ENCODE results near the gene ZNF90. TPM values are rescaled to one million over a fixed set of nuclear protein-coding genes. Genes with fewer than 3 reads are reported as not detected.
"Not testable (repeated sequence)": the region's sequence is repeated elsewhere in the genome, so short reads cannot be mapped to it uniquely, and the experiment has no call there.

Gene ZNF90
- total and polyA plus RNA-seq, 2 donors (not counting 1 experiment from before 2014, with no cell fraction given), result 9.7 to 15.8 TPM

DNA sequence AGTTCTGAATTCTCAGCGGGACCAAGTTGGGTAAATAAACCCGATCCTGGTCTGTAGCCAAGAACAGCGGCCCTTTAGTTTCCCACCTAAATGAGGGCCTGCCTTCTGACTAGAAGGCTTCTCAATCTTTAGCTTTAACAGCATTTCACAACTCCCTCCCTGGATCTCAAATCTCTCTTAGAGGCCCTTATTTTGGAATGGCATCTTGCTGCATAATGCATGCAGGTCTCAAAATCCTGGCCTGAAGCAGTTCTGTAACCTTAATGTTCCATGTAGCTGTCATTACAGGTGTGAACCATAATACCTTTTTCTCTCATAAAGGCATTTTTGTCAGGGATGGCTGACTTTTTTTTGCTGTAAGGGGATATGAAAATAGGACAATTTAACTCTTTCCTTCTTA is 29.5 kb downstream of the ZNF90 start:
- intact Hi-C loops (cut with micrococcal nuclease), result no loop called here
- H4K20me1 ChIP-seq (ENCODE audit: control insufficient read depth, insufficient read depth, low read length, poor library complexity, severe bottlenecking), result no peaks in the 10 kb centered on the region
- H3K9me3 ChIP-seq (ENCODE audit: control extremely low read depth in 1 of 3, control insufficient read depth in 2 of 3, insufficient read depth in 1 of 3, low read length in 2 of 3), result peaks cover 6 to 46% (median 33%) of the 10 kb centered on the region in 3 donors
- no peaks in the 10 kb centered on the region for H3K79me2 ChIP-seq (ENCODE audit: control insufficient read depth, insufficient read depth, low read length)
- WGBS (ENCODE audit: insufficient coverage), result 83% methylated on average over 3 of the region's 3 CpGs
- no peaks in the 10 kb centered on the region for H3K27me3 Mint-ChIP-seq
- no peak for DNase-seq
- H3K4me1 Mint-ChIP-seq, result no peaks in the 10 kb centered on the region
- H3K4me1 ChIP-seq (ENCODE audit: control insufficient read depth in 2 of 2, insufficient read depth in 2 of 2, low read length in 2 of 2), result no peaks in the 10 kb centered on the region
- peaks cover 2 to 15% of the 10 kb centered on the region in 2 experiments for H3K36me3 ChIP-seq (replicated peaks in 1 of 2; ENCODE audit: control extremely low read depth in 1 of 2, control insufficient read depth in 1 of 2, extremely low read depth in 1 of 2, insufficient read depth in 2 of 2, low read length in 1 of 2)
- CTCF ChIA-PET, result no interaction called here
- no peak overlapping the region for H2AFZ ChIP-seq (ENCODE audit: insufficient read depth, low read depth, low read length, poor library complexity, severe bottlenecking)
- peaks cover 8% of the 10 kb centered on the region for H3K9me3 Mint-ChIP-seq (ENCODE audit: insufficient read depth)
- no peak overlapping the region for H3K9ac ChIP-seq (ENCODE audit: low read length)
- H3K4me3 ChIP-seq (ENCODE audit: control extremely low read depth in 1 of 5, extremely low read depth in 1 of 5, insufficient read depth in 1 of 5, low read depth in 2 of 5, low read length in 4 of 5), result no peak overlapping the region
- no peak overlapping the region for H3K4me2 ChIP-seq (replicated peaks; ENCODE audit: low read depth, low read length, poor library complexity, severe bottlenecking)
- H3K27ac Mint-ChIP-seq, result no peak overlapping the region
- no peak overlapping the region for H3K4me3 Mint-ChIP-seq
- no peak overlapping the region for H3K27ac ChIP-seq (ENCODE audit: low read length in 2 of 2)
- TF ChIP-seq, protein P1, sequence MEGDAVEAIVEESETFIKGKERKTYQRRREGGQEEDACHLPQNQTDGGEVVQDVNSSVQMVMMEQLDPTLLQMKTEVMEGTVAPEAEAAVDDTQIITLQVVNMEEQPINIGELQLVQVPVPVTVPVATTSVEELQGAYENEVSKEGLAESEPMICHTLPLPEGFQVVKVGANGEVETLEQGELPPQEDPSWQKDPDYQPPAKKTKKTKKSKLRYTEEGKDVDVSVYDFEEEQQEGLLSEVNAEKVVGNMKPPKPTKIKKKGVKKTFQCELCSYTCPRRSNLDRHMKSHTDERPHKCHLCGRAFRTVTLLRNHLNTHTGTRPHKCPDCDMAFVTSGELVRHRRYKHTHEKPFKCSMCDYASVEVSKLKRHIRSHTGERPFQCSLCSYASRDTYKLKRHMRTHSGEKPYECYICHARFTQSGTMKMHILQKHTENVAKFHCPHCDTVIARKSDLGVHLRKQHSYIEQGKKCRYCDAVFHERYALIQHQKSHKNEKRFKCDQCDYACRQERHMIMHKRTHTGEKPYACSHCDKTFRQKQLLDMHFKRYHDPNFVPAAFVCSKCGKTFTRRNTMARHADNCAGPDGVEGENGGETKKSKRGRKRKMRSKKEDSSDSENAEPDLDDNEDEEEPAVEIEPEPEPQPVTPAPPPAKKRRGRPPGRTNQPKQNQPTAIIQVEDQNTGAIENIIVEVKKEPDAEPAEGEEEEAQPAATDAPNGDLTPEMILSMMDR (IDR thresholded peaks at IDR 0.05), result no peak
- no peak for TF ChIP-seq EZH2 (IDR thresholded peaks at IDR 0.05; ENCODE audit: borderline replicate concordance, insufficient read depth, low read depth, low read length, poor library complexity, severe bottlenecking)
- ATAC-seq (ENCODE audit: low read depth), result no peak
- POLR2A ChIA-PET, result no interaction called here
- no peaks in the 10 kb centered on the region for H3K27me3 ChIP-seq (replicated peaks in 1 of 4; ENCODE audit: control extremely low read depth in 1 of 4, control insufficient read depth in 3 of 4, insufficient read depth in 4 of 4, low read length in 3 of 4)

DNA sequence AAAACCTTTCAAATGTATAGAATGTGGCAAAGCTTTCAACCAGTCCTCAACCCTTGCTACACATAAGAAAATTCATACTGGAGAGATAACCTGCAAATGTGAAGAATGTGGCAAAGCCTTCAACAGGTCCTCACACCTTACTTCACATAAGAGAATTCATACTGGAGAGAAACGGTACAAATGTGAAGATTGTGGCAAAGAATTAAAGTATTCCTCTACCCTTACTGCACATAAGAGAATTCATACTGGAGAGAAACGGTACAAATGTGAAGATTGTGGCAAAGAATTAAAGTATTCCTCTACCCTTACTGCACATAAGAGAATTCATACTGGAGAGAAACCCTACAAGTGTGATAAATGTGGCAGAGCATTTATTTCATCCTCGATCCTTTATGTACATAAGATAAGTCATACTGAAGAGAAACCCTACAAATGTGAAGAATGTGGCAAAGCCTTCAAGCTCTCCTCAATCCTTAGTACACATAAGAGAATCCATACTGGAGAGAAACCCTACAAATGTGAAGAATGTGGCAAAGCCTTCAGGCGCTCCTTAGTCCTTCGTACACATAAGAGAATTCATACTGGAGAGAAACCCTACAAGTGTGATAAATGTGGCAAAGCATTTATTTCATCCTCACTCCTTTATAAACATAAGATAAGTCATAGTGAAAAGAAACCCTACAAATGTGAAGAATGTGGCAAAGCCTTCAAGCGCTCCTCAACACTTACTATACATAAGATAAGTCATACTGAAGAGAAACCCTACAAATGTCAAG is 40.5 kb downstream of the ZNF90 start:
- intact Hi-C loops (cut with micrococcal nuclease); H3K4me2 ChIP-seq (replicated peaks; ENCODE audit: low read depth, low read length, poor library complexity, severe bottlenecking); CTCF ChIA-PET; H3K27ac Mint-ChIP-seq; ATAC-seq (ENCODE audit: low read depth); H3K79me2 ChIP-seq (ENCODE audit: control insufficient read depth, insufficient read depth, low read length); H3K27me3 Mint-ChIP-seq; H2AFZ ChIP-seq (ENCODE audit: insufficient read depth, low read depth, low read length, poor library complexity, severe bottlenecking); H3K36me3 ChIP-seq (replicated peaks in 1 of 2; ENCODE audit: control extremely low read depth in 1 of 2, control insufficient read depth in 1 of 2, extremely low read depth in 1 of 2, insufficient read depth in 2 of 2, low read length in 1 of 2); H3K4me3 Mint-ChIP-seq; H3K4me1 Mint-ChIP-seq; POLR2A ChIA-PET; H3K27ac ChIP-seq (ENCODE audit: low read length in 2 of 2); H4K20me1 ChIP-seq (ENCODE audit: control insufficient read depth, insufficient read depth, low read length, poor library complexity, severe bottlenecking); H3K4me1 ChIP-seq (ENCODE audit: control insufficient read depth in 2 of 2, insufficient read depth in 2 of 2, low read length in 2 of 2); DNase-seq; H3K27me3 ChIP-seq (replicated peaks in 1 of 4; ENCODE audit: control extremely low read depth in 1 of 4, control insufficient read depth in 3 of 4, insufficient read depth in 4 of 4, low read length in 3 of 4); H3K9ac ChIP-seq (ENCODE audit: low read length): not testable (repeated sequence)
- no CpG with 5 or more reads among the region's 6 CpGs for WGBS (ENCODE audit: insufficient coverage)
- peaks cover 25% of the 10 kb centered on the region for H3K9me3 Mint-ChIP-seq (ENCODE audit: insufficient read depth)
- peak overlapping the region in 1 of 5 experiments; percentile 10 for H3K4me3 ChIP-seq (ENCODE audit: control extremely low read depth in 1 of 5, extremely low read depth in 1 of 5, insufficient read depth in 1 of 5, low read depth in 2 of 5, low read length in 4 of 5)
- peaks cover 26 to 90% (median 37%) of the 10 kb centered on the region in 3 donors for H3K9me3 ChIP-seq (ENCODE audit: control extremely low read depth in 1 of 3, control insufficient read depth in 2 of 3, insufficient read depth in 1 of 3, low read length in 2 of 3)

All from B cell (primary cell).